ENCODE results near the gene SYMPK.

SYMPK gene

DNA sequence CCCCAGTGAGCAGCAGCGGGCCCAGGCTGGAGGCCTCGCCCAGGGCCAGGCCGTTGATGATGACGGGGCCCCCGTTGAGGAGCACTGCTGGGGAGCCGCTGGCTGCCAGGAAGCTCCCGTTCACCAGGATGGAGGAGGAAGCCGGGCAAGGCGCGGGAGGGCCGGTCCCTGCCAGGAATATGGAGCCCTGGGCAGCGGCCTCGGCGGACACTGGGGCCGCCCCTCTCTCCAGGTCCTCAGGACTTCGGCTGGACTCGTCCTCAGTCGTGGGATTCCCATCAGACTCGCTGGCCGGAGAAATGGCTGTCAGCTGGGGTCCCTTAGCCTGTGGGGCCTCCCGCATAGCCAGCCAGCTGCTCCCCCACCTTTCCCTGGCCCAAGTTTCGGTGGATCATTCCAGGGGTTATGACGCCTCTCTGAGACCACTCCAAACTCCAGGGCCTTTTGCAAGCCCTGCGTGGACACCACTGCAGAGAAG, 96.0 kb downstream of the SYMPK start:
- Histone ChIP-seq H3K9ac (ENCODE audit: insufficient read length, low read depth) (peak overlapping the region; percentile 79), H3K4me3 (ENCODE audit: insufficient read length, low read depth) (peak overlapping the region; percentile 80), H3K4me1 (ENCODE audit: insufficient read depth, insufficient read length) (peaks cover 16% of the 10 kb centered on the region), H3K9me3 (ENCODE audit: insufficient read depth, low read length) (no peaks in the 10 kb centered on the region), H3K27me3 (ENCODE audit: insufficient read depth, insufficient read length) (no peaks in the 10 kb centered on the region), H3K36me3 (ENCODE audit: insufficient read depth, insufficient read length, low read length) (peaks cover 17% of the 10 kb centered on the region)
- no peak for TF ChIP-seq ZNF274 (IDR thresholded peaks at IDR 0.05; ENCODE audit: low read depth, low read length)
- no peak for TF ChIP-seq YY1 (IDR thresholded peaks at IDR 0.05; ENCODE audit: insufficient read depth, insufficient read length)
- TF ChIP-seq SUZ12 (IDR thresholded peaks at IDR 0.05; ENCODE audit: extremely low read depth, insufficient read depth, insufficient read length): no peak
- DNase-seq (ENCODE audit: low read depth, low spot score): no peak

DNA sequence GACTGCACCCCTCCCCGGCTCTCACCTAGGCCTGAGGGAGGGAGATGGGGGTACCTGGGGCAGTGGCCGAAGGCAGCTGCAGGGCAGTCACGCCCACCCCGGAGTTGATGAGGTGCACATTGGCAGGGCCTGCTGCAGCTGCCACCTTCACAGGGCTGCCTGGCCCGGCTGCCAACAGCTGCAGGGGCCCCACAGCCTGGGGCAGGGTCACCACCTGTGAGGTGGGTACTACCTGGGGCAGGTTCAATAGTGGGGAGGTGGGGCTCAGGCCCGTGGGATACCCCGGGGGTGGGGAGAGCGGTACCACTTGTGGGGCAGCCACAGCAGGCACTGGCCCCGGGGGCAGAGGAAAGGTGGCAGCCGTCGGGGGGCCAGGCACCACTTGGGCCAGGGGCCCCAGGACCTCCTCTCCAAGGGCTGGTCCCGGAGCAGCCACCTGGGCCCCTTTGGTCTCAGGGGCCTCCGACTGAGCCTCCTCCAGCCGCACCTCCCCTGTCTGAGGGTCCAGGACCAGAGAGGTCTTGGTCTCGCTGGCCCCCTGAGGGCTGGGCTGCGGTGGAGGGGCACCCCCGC, 96.6 kb downstream of the SYMPK start:
- H3K9me3 ChIP-seq (ENCODE audit: insufficient read depth, low read length): no peaks in the 10 kb centered on the region
- TF ChIP-seq YY1 (IDR thresholded peaks at IDR 0.05; ENCODE audit: insufficient read depth, insufficient read length): no peak
- TF ChIP-seq SUZ12 (IDR thresholded peaks at IDR 0.05; ENCODE audit: extremely low read depth, insufficient read depth, insufficient read length): no peak
- no peak for TF ChIP-seq ZNF274 (IDR thresholded peaks at IDR 0.05; ENCODE audit: low read depth, low read length)
- peak overlapping the region; percentile 79 for H3K9ac ChIP-seq (ENCODE audit: insufficient read length, low read depth)
- peaks cover 15% of the 10 kb centered on the region for H3K4me1 ChIP-seq (ENCODE audit: insufficient read depth, insufficient read length)
- peaks cover 3% of the 10 kb centered on the region for H3K27me3 ChIP-seq (ENCODE audit: insufficient read depth, insufficient read length)
- H3K4me3 ChIP-seq (ENCODE audit: insufficient read length, low read depth): peak overlapping the region; percentile 80
- no peak for DNase-seq (ENCODE audit: low read depth, low spot score)
- H3K36me3 ChIP-seq (ENCODE audit: insufficient read depth, insufficient read length, low read length): peaks cover 12% of the 10 kb centered on the region

DNA sequence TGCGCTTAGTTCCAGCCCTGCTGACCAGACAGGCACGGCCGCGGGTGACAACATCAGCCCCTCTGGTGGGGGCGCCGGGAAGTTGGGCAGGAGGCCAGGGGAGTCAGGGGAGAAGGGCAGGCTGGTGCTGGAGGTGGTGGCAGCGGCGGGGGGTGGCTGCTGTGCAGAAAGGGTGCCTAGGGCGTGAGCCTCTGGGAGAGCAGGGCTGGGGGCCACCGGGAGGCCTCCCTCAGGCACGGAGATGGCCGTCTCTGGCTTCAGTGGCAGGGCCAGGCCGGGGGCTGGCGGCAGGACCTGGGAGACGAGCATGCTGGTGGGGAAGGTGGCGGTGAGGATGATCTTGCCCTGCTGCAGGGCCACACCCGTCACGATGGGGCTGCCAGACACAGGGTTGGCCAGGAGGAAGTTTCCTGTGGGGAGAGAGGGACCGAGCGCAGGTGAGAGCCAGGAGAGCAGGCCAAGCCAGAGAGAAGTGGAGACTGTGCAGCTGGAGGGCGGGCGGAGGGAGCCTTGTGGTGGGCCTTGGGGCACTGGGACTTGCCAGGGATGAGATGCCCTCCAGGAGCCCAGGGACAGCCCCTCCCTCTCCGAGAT, 97.1 kb downstream of the SYMPK start:
- TF ChIP-seq SUZ12 (IDR thresholded peaks at IDR 0.05; ENCODE audit: extremely low read depth, insufficient read depth, insufficient read length): no peak
- TF ChIP-seq ZNF274 (IDR thresholded peaks at IDR 0.05; ENCODE audit: low read depth, low read length): no peak
- TF ChIP-seq YY1 (IDR thresholded peaks at IDR 0.05; ENCODE audit: insufficient read depth, insufficient read length): no peak
- Histone ChIP-seq H3K4me3 (ENCODE audit: insufficient read length, low read depth) (no peak overlapping the region), H3K9ac (ENCODE audit: insufficient read length, low read depth) (peak overlapping the region; percentile 21), H3K27me3 (ENCODE audit: insufficient read depth, insufficient read length) (peaks cover 3% of the 10 kb centered on the region), H3K4me1 (ENCODE audit: insufficient read depth, insufficient read length) (peaks cover 15% of the 10 kb centered on the region), H3K9me3 (ENCODE audit: insufficient read depth, low read length) (no peaks in the 10 kb centered on the region), H3K36me3 (ENCODE audit: insufficient read depth, insufficient read length, low read length) (peaks cover 8% of the 10 kb centered on the region)
- no peak for DNase-seq (ENCODE audit: low read depth, low spot score)

Data from NT2/D1 (cell line).